Adrenal gland (tissue), 12 donors: ENCODE data around the gene MBTD1. TPM values are rescaled to one million over a fixed set of nuclear protein-coding genes. Genes with fewer than 3 reads are reported as not detected.
"Not testable (repeated sequence)": the region's sequence is repeated elsewhere in the genome, so short reads cannot be mapped to it uniquely, and the experiment has no call there.

Source experiments
- DNase-seq, 7 donors: peaks; one replicate each; pipeline ENCODE4 v3.0.0-alpha.2; 2019 to 2020
- H3K27ac ChIP-seq, 5 donors: fragments of 200-600 bp; sonication (generic) in 4 of 5; 1 replicate in 3 of 5; 2 replicates in 2 of 5; pipeline versions ENCODE4 v1.5.1 to v1.8.0; 2016 to 2020; ENCODE audit warnings: mild to moderate bottlenecking in 1 of 5
- H3K27me3 ChIP-seq: fragments of 200-600 bp; 2 replicates; pipeline ENCODE4 v1.8.0; 2021
- H3K36me3 ChIP-seq, 2 donors: fragments of 200-600 bp; replicated peaks in 1 of 2; 1 replicate in 1 of 2; 2 replicates in 1 of 2; pipeline versions ENCODE4 v1.5.1 to v1.8.0; 2018 to 2022
- H3K4me1 ChIP-seq, 2 donors: fragments of 200-600 bp; replicated peaks in 1 of 2; 1 replicate in 1 of 2; 2 replicates in 1 of 2; pipeline versions ENCODE4 v1.5.1 to v1.8.0; 2018 to 2021
- H3K4me3 ChIP-seq, 4 donors: fragments of 200-600 bp; sonication (generic) in 3 of 4; one replicate each; pipeline ENCODE4 v1.5.1; 2016 to 2018
- H3K9me3 ChIP-seq, 3 donors: fragments of 200-600 bp; sonication (generic) in 1 of 3; replicated peaks in 1 of 3; 1 replicate in 2 of 3; 2 replicates in 1 of 3; pipeline versions ENCODE4 v1.5.1 to v1.8.0; 2016 to 2021
- POLR2A ChIP-seq, 2 donors: fragments of 450-650 bp; IDR thresholded peaks; one replicate each; pipeline ENCODE4 v1.6.1; 2017; ENCODE audit warnings: antibody characterized with exemption in 2 of 2, mild to moderate bottlenecking in 2 of 2, moderate library complexity in 1 of 2
- WGBS, 4 donors: extraction: QIAGEN DNeasy Blood & Tissue Kit in 2 of 4; methylation state at CpG; one replicate each; pipeline versions ENCODE4 v1.1.5 to v1.1.7; 2013 to 2017; 5-methylcytosine and 5-hydroxymethylcytosine counted together
- intact Hi-C, 2 donors: fragments of 100-400 bp; cut with DNase I; formaldehyde crosslinking; loops; one replicate each; pipeline versions ENCODE4 v1.14.1 to v1.15.0; 2022 to 2023
- polyA plus RNA-seq, 3 donors: library from polyadenylated mRNA; stranded (reverse); fragments of 200-250 nt in 2 of 3; fragments of 350-450 nt in 1 of 3; fragmentation: Illumina TruSeq in 1 of 3; extraction: RNeasy Lipid Tissue Mini Kit (QIAGEN cat#74804) in 1 of 3; gene quantifications; one replicate each; pipeline ENCODE4 v1.2.3, GENCODE V29; 2013 to 2014
- total RNA-seq, 9 donors: library from RNA; depleted of rRNA in 4 of 9; stranded (reverse); fragments of >200 nt in 4 of 9; fragments of 120-200 nt in 1 of 9; fragmentation: NEBNext Ultra II Directional in 1 of 9; extraction: Animal tissue kit (Norgen Biotek cat#: 25700) in 1 of 9; gene quantifications; one replicate each; pipeline versions ENCODE4 v1.1.0 to v1.2.4, GENCODE V29; 2013 to 2023
- TF ChIP-seq, protein P1 (sequence below), 6 experiments: fragments of 450-650 bp in 4 of 6; fragments of 200-600 bp in 2 of 6; sonication (generic) in 1 of 6; IDR thresholded peaks; 1 replicate in 5 of 6; 2 replicates in 1 of 6; pipeline versions ENCODE4 v1.5.1 to v1.8.0; 2016 to 2021; ENCODE audit warnings: antibody characterized with exemption in 6 of 6, mild to moderate bottlenecking in 2 of 6, moderate library complexity in 1 of 6
- donor health status: healthy with polysubstance abuse.
- donor health status: Bipolar disorder and iron deficiency.
- donor health status: DM: yes; HTN: yes; CAD: no.
- donor health status: DM: no; HTN: no; CAD: no.
- donor health status: DM: no; HTN: no; CAD: no.
- donor health status: DM: yes; HTN: yes; CAD: no.

Gene MBTD1
- total and polyA plus RNA-seq, 12 donors = 5.5 to 20.0 (median 10.3) TPM

DNA sequence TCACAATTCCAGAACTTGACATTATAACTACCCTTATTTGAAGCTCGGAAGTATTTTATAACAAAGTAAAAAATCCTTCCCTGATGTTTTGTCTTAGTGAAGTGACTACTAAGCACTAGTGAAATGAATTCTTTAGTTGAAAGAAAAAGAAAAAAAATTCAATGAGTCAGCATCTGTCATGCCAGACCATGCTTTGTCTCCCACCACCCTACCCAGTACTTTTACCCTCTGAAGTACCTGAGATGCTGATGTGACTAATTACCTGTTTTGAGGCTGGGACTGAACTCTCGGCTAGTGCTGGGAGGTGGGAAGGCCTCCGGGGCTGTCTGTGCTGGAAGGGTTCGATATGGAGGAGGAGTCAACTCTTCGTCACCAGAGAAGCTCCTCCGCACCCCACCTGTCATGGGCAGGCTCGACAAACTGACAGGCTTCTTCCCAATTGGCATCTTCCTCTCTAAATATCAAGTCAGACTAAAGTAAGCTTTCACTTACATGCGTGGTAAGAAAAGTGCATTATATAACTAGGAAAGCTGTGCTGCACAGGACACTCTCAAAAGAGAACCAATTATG is 74.0 kb downstream of the MBTD1 start:
- 88 to 96% (median 93%) methylated on average over 8 of the region's 8 CpGs for WGBS, 4 donors
- no peak overlapping the region for H3K4me3 ChIP-seq
- TF ChIP-seq, protein P1, sequence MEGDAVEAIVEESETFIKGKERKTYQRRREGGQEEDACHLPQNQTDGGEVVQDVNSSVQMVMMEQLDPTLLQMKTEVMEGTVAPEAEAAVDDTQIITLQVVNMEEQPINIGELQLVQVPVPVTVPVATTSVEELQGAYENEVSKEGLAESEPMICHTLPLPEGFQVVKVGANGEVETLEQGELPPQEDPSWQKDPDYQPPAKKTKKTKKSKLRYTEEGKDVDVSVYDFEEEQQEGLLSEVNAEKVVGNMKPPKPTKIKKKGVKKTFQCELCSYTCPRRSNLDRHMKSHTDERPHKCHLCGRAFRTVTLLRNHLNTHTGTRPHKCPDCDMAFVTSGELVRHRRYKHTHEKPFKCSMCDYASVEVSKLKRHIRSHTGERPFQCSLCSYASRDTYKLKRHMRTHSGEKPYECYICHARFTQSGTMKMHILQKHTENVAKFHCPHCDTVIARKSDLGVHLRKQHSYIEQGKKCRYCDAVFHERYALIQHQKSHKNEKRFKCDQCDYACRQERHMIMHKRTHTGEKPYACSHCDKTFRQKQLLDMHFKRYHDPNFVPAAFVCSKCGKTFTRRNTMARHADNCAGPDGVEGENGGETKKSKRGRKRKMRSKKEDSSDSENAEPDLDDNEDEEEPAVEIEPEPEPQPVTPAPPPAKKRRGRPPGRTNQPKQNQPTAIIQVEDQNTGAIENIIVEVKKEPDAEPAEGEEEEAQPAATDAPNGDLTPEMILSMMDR (IDR thresholded peaks at IDR 0.05) = no peak
- TF ChIP-seq POLR2A (IDR thresholded peaks at IDR 0.05) = no peak
- H3K27me3 ChIP-seq = no peaks in the 10 kb centered on the region
- intact Hi-C loops = no loop called here
- no peaks in the 10 kb centered on the region for H3K9me3 ChIP-seq
- H3K4me1 ChIP-seq = no peaks in the 10 kb centered on the region
- no peak for DNase-seq
- H3K27ac ChIP-seq = no peak overlapping the region
- H3K36me3 ChIP-seq = peaks cover 0 to 48% of the 10 kb centered on the region in 2 donors

- intact Hi-C loops = no loop called here
- no peaks in the 10 kb centered on the region for H3K27me3 ChIP-seq
- H3K4me1 ChIP-seq = peaks cover 0 to 4% of the 10 kb centered on the region in 2 donors
- no peak overlapping the region for H3K4me3 ChIP-seq
- peaks cover 0 to 35% of the 10 kb centered on the region in 2 donors for H3K36me3 ChIP-seq
- TF ChIP-seq POLR2A (IDR thresholded peaks at IDR 0.05) = no peak
- TF ChIP-seq, protein P1 (IDR thresholded peaks at IDR 0.05) = no peak
- WGBS, 4 donors = 85 to 89% (median 87%) methylated on average over 1 of the region's 1 CpG
- H3K27ac ChIP-seq = no peak overlapping the region
- DNase-seq = no peak
- no peaks in the 10 kb centered on the region for H3K9me3 ChIP-seq
Observed at GRCh38 chr17:51184124-51184523, 75.7 kb downstream of the MBTD1 start.

- WGBS, 4 donors = 82 to 89% (median 85%) methylated on average over 5 of the region's 5 CpGs
- no peak for TF ChIP-seq POLR2A (IDR thresholded peaks at IDR 0.05)
- TF ChIP-seq, protein P1 (IDR thresholded peaks at IDR 0.05) = no peak
- Histone ChIP-seq H3K27me3 (no peaks in the 10 kb centered on the region), H3K36me3 (peaks cover 0 to 23% of the 10 kb centered on the region in 2 donors), H3K9me3 (no peaks in the 10 kb centered on the region), H3K4me1 (peaks cover 0 to 15% of the 10 kb centered on the region in 2 donors), H3K27ac (no peak overlapping the region), H3K4me3 (no peak overlapping the region)
- intact Hi-C loops = no loop called here
- no peak for DNase-seq
Observed at GRCh38 chr17:51180486-51180885, 79.4 kb downstream of the MBTD1 start.

GRCh38 chr17:51172030-51172429 is 87.8 kb downstream of the MBTD1 start:
- H3K27ac ChIP-seq, H3K9me3 ChIP-seq, H3K4me3 ChIP-seq, DNase-seq, H3K27me3 ChIP-seq, intact Hi-C loops, H3K4me1 ChIP-seq: not testable (repeated sequence)
- 88 to 98% (median 93%) methylated on average over 9 of the region's 9 CpGs for WGBS, 4 donors
- peaks cover 0 to 50% of the 10 kb centered on the region in 2 donors for H3K36me3 ChIP-seq

- no peaks in the 10 kb centered on the region for H3K9me3 ChIP-seq
- no peak for DNase-seq
- 84 to 91% (median 86%) methylated on average over 2 of the region's 2 CpGs for WGBS, 4 donors
- H3K36me3 ChIP-seq = peaks cover 0 to 50% of the 10 kb centered on the region in 2 donors
- intact Hi-C loops = no loop called here
- TF ChIP-seq, protein P1 (IDR thresholded peaks at IDR 0.05) = no peak
- TF ChIP-seq POLR2A (IDR thresholded peaks at IDR 0.05) = no peak
- no peaks in the 10 kb centered on the region for H3K27me3 ChIP-seq
- no peak overlapping the region for H3K27ac ChIP-seq
- H3K4me1 ChIP-seq = peaks cover 0 to 9% of the 10 kb centered on the region in 2 donors
- H3K4me3 ChIP-seq = no peak overlapping the region
Observed at GRCh38 chr17:51170736-51171135, 89.1 kb downstream of the MBTD1 start.
